Testis (tissue), 2 donors: ENCODE results near the gene SLC6A15.

Experiments used
- CTCF ChIP-seq, 3 experiments: fragments of 450-650 bp in 2 of 3; fragments of 200-600 bp in 1 of 3; sonication (generic) in 1 of 3; IDR thresholded peaks; one replicate each; pipeline ENCODE4 v1.5.1; 2016 to 2019; ENCODE audit warnings: antibody characterized with exemption in 3 of 3, mild to moderate bottlenecking in 2 of 3, moderate library complexity in 1 of 3
- POLR2A ChIP-seq: fragments of 450-650 bp; IDR thresholded peaks from one replicate; pipeline ENCODE4 v1.6.1; 2017; ENCODE audit warnings: antibody characterized with exemption, mild to moderate bottlenecking, moderate library complexity

DNA sequence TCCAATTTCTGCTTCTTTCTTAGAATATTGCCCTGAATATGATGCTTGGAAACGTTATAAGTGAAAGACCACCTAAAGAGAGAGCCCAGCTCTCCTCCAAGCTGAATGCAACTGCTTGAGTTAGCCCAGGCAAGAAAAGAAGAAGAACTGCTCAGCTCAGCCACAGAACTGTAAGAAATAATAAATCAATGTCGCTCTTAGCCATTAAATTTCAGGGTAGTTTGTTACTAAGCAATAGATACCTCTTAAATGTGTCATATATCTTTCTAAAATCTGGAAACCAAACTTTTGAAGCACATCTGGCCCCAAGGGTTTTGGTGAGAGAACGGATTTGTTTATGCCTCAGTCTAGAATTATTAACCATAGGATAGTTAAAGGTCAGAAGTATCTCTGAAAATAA, 50.4 kb downstream of the SLC6A15 start:
- no peak for TF ChIP-seq CTCF (IDR thresholded peaks at IDR 0.05)
- TF ChIP-seq POLR2A: no peak
